Glutamatergic neuron (in vitro differentiated cells): ENCODE measurements around the gene GPC6. TPM values are rescaled to one million over a fixed set of nuclear protein-coding genes. Genes with fewer than 3 reads are reported as not detected.

Source experiments
- DNase-seq: peaks from one replicate; pipeline ENCODE4 v3.0.0; 2022
- H3K27ac Mint-ChIP-seq: one replicate; pipeline ENCODE4 v1.8.0; 2020; ENCODE audit warnings: mild to moderate bottlenecking, mixed read lengths, inconsistent platforms; ENCODE audit not compliant: unreplicated experiment
- H3K27me3 Mint-ChIP-seq: one replicate; pipeline ENCODE4 v1.8.0; 2020; ENCODE audit warnings: mild to moderate bottlenecking, moderate library complexity, mixed read lengths, inconsistent platforms; ENCODE audit not compliant: unreplicated experiment
- H3K36me3 Mint-ChIP-seq: one replicate; pipeline ENCODE4 v1.8.0; 2020; ENCODE audit warnings: mild to moderate bottlenecking, mixed read lengths, inconsistent platforms; ENCODE audit not compliant: unreplicated experiment
- H3K4me1 Mint-ChIP-seq: one replicate; pipeline ENCODE4 v1.8.0; 2020; ENCODE audit warnings: mild to moderate bottlenecking, low read depth, mixed read lengths, inconsistent platforms; ENCODE audit not compliant: unreplicated experiment
- H3K4me3 Mint-ChIP-seq: one replicate; pipeline ENCODE4 v1.8.0; 2020; ENCODE audit warnings: mild to moderate bottlenecking, mixed read lengths, inconsistent platforms; ENCODE audit not compliant: unreplicated experiment
- H3K9me3 Mint-ChIP-seq: one replicate; pipeline ENCODE4 v1.8.0; 2020; ENCODE audit warnings: mild to moderate bottlenecking, moderate library complexity, mixed read lengths, inconsistent platforms; ENCODE audit not compliant: unreplicated experiment
- total RNA-seq: library from RNA; stranded (reverse); fragmentation: NEBNext Ultra II Directional; extraction: Animal tissue kit (Norgen Biotek cat#: 25700); gene quantifications from one replicate; pipeline ENCODE4 v1.2.1, GENCODE V29; 2021; ENCODE audit not compliant: unreplicated experiment
- TF ChIP-seq, protein P1 (sequence below): fragments of 200-600 bp; sonication (generic); IDR thresholded peaks from one replicate; pipeline ENCODE4 v1.5.0; 2021; ENCODE audit not compliant: partially characterized antibody, unreplicated experiment

GPC6 gene
- total RNA-seq, 1 donor from 2014 or later = 11.8 TPM

DNA sequence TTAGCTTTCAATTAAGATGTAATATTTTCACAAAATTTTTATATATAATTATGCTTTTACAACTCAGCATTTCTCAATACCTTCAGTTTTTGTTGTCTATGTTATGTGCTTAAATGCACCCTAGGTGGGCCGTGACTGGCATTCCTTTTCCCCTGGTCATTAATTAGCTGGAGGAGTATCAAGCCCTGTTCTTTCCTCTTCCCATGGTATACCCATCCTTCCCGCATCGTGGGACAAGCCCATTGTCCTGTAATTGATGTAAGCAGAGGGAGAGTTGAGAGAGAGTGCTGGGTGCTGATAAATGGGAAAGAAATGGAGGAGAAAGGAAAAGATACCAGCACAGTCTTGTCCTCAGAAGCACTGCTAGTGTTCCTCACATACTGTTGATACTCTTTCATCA, 591.7 kb downstream of the GPC6 start:
- H3K36me3 Mint-ChIP-seq = no peaks in the 10 kb centered on the region
- no peak overlapping the region for H3K4me3 Mint-ChIP-seq
- peaks cover 2% of the 10 kb centered on the region for H3K9me3 Mint-ChIP-seq
- H3K27ac Mint-ChIP-seq = no peak overlapping the region
- H3K27me3 Mint-ChIP-seq = no peaks in the 10 kb centered on the region
- DNase-seq = no peak
- TF ChIP-seq, protein P1, sequence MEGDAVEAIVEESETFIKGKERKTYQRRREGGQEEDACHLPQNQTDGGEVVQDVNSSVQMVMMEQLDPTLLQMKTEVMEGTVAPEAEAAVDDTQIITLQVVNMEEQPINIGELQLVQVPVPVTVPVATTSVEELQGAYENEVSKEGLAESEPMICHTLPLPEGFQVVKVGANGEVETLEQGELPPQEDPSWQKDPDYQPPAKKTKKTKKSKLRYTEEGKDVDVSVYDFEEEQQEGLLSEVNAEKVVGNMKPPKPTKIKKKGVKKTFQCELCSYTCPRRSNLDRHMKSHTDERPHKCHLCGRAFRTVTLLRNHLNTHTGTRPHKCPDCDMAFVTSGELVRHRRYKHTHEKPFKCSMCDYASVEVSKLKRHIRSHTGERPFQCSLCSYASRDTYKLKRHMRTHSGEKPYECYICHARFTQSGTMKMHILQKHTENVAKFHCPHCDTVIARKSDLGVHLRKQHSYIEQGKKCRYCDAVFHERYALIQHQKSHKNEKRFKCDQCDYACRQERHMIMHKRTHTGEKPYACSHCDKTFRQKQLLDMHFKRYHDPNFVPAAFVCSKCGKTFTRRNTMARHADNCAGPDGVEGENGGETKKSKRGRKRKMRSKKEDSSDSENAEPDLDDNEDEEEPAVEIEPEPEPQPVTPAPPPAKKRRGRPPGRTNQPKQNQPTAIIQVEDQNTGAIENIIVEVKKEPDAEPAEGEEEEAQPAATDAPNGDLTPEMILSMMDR = no peak
- H3K4me1 Mint-ChIP-seq = peaks cover 9% of the 10 kb centered on the region

DNA sequence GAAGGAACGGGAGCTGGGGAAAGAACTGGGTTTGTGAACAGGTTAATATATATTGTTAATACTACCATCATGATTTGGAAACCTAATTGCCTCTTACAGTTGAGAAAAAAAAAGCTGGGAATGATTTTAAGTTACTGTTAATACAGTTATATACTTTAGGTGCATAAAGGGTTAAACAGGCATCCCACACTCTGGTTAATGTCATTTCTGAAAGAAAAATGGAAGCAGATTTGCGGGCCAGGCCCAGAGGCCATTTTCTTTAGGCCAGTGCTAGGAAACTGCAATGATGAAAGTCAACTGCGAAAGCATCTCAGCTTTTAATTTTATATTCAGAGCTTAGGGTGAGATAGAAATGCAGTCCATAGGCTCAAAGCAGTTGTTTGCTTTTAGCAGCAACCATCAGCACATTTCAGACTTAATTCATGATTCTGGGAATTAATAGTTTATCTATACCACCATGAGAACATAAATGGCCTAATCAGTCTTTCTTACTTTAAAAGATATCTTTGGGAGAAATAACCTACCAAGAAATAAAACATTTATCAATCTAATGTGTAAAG, 592.8 kb downstream of the GPC6 start:
- no peak for DNase-seq
- no peak overlapping the region for H3K4me3 Mint-ChIP-seq
- H3K9me3 Mint-ChIP-seq = peaks cover 5% of the 10 kb centered on the region
- TF ChIP-seq, protein P1 = no peak
- H3K27me3 Mint-ChIP-seq = peaks cover 3% of the 10 kb centered on the region
- peaks cover 14% of the 10 kb centered on the region for H3K4me1 Mint-ChIP-seq
- H3K27ac Mint-ChIP-seq = no peak overlapping the region
- no peaks in the 10 kb centered on the region for H3K36me3 Mint-ChIP-seq

DNA sequence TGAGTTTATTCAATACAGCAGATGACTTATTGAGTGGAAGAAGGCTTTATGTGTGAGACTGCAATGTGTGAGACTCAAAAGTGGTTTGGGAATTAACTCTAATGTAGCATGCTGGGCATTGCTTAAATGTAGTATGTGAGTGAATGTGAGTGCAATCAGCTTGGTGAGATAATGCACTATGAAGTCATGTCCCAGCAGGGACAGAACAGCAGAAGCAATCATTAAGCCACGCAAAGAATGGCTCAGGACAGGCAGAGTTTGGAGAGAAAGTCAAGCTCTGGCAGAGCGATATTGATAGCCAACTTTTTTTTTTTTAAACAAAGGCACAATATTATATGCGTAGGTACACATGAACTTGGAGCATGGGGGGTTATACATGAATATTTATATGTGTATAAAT, 597.7 kb downstream of the GPC6 start:
- H3K36me3 Mint-ChIP-seq = no peaks in the 10 kb centered on the region
- H3K27me3 Mint-ChIP-seq = peaks cover 3% of the 10 kb centered on the region
- peak overlapping the region; percentile 78 for H3K4me3 Mint-ChIP-seq
- peaks cover 34% of the 10 kb centered on the region for H3K4me1 Mint-ChIP-seq
- no peak for DNase-seq
- TF ChIP-seq, protein P1 = no peak
- H3K9me3 Mint-ChIP-seq = peaks cover 5% of the 10 kb centered on the region
- H3K27ac Mint-ChIP-seq = peak overlapping the region; percentile 96

DNA sequence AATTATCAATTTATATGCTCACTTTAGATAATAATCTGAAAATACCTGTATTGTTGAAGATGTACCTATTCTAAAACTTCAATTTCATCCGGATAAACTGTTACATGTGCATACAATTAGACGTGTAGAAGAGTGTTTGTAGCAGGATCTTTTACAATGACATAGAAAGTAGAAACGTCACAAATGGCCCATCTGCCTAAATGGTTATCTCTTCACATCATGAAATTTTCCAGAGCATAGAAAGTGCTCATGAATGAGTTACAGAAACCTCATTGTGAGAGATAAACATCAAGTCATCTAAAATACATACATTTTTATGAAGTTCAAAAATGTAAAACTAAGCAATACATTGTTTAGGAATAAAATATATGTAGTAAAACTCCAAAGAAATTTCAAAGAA, 607.4 kb downstream of the GPC6 start:
- Mint-ChIP-seq H3K4me3 (no peak overlapping the region), H3K9me3 (peaks cover 4% of the 10 kb centered on the region), H3K4me1 (peaks cover 12% of the 10 kb centered on the region), H3K36me3 (no peaks in the 10 kb centered on the region), H3K27me3 (peaks cover 2% of the 10 kb centered on the region), H3K27ac (no peak overlapping the region)
- TF ChIP-seq, protein P1 = no peak
- no peak for DNase-seq

DNA sequence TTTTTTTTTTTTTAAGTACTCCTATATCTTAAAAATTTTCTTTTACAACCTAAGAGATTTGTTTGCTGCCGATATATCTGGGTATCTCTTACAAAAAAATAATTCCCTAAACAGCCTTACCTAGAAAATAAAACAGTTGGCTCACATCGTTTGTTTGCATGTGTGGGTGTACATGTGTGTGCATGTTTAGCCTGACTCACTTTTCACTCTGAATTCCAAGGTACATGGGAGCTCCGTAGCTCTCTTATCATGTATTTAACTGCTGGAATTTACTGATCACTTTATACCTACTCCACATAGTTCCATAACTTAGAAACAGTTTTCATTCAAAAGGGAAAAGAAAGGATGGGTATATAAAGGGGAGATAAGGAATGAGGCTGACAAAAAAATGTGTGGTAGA, 616.5 kb downstream of the GPC6 start:
- Mint-ChIP-seq H3K27ac (no peak overlapping the region), H3K9me3 (peaks cover 3% of the 10 kb centered on the region)

More for the DNA sequence above, 616.5 kb downstream of the GPC6 start:
- Mint-ChIP-seq H3K36me3 (no peaks in the 10 kb centered on the region), H3K4me1 (peaks cover 10% of the 10 kb centered on the region), H3K4me3 (no peak overlapping the region), H3K27me3 (no peaks in the 10 kb centered on the region)
- TF ChIP-seq, protein P1 = no peak
- DNase-seq = no peak
